Uterus (tissue), 4 donors: Measurements from ENCODE around the gene STAT6. TPM values are rescaled to one million over a fixed set of nuclear protein-coding genes. Genes with fewer than 3 reads are reported as not detected.
A peak's percentile ranks its signal among the peaks of the same experiment; 100 is the strongest.

Experiments
- DNase-seq, 2 donors: peaks; one replicate each; pipeline ENCODE4 v3.0.0-alpha.2; 2019 to 2020
- H3K27ac ChIP-seq, 2 donors: fragments of 200-600 bp; sonication (generic); 1 replicate in 1 of 2; 2 replicates in 1 of 2; pipeline ENCODE4 v1.5.1; 2016 to 2018
- H3K27me3 ChIP-seq, 2 donors: fragments of 200-600 bp; sonication (generic); one replicate each; pipeline ENCODE4 v1.5.1; 2018 to 2019; ENCODE audit warnings: control low read depth in 1 of 2
- H3K36me3 ChIP-seq, 2 donors: fragments of 200-600 bp; sonication (generic); one replicate each; pipeline ENCODE4 v1.5.1; 2019; ENCODE audit warnings: control low read depth in 1 of 2
- H3K4me1 ChIP-seq, 2 donors: fragments of 200-600 bp; sonication (generic); one replicate each; pipeline ENCODE4 v1.5.1; 2018 to 2019; ENCODE audit warnings: control low read depth in 1 of 2
- H3K4me3 ChIP-seq, 2 donors: fragments of 200-600 bp; sonication (generic); 1 replicate in 1 of 2; 2 replicates in 1 of 2; pipeline ENCODE4 v1.5.1; 2018 to 2019; ENCODE audit warnings: mild to moderate bottlenecking in 1 of 2
- H3K9me3 ChIP-seq, 2 donors: fragments of 200-600 bp; sonication (generic); one replicate each; pipeline ENCODE4 v1.5.1; 2019; ENCODE audit warnings: control low read depth in 1 of 2
- CTCF ChIP-seq, 4 experiments: fragments of 200-600 bp in 2 of 4; fragments of 450-650 bp in 2 of 4; sonication (generic) in 2 of 4; IDR thresholded peaks; one replicate each; pipeline ENCODE4 v1.5.1; 2016 to 2019; ENCODE audit warnings: antibody characterized with exemption in 4 of 4, mild to moderate bottlenecking in 2 of 4, moderate library complexity in 1 of 4
- POLR2A ChIP-seq, 2 donors: fragments of 450-650 bp; IDR thresholded peaks; one replicate each; pipeline ENCODE4 v1.6.1; 2016; ENCODE audit warnings: antibody characterized with exemption in 2 of 2, mild to moderate bottlenecking in 1 of 2, moderate library complexity in 1 of 2
- intact Hi-C: fragments of 100-400 bp; cut with DNase I; formaldehyde crosslinking; loops from one replicate; pipeline ENCODE4 v1.15.1; 2023; ENCODE audit warnings: low total_unique reads
- total RNA-seq, 4 donors: library from RNA; depleted of rRNA in 3 of 4; stranded (reverse); fragments of >200 nt in 3 of 4; gene quantifications; one replicate each; pipeline versions ENCODE4 v1.1.0 to v1.2.4, GENCODE V29; 2014 to 2023
- donor health status: DM: yes; HTN: yes; CAD: no.

Gene STAT6
- total RNA-seq, 4 donors from 2014 or later, result 62.5 to 242 (median 94.3) TPM

- Histone ChIP-seq H3K9me3 (no peaks in the 10 kb centered on the region), H3K4me1 (peaks cover 13 to 21% of the 10 kb centered on the region in 2 donors), H3K36me3 (no peaks in the 10 kb centered on the region), H3K4me3 (no peak overlapping the region), H3K27me3 (no peaks in the 10 kb centered on the region), H3K27ac (peak overlapping the region; percentile 99 to 100)
- intact Hi-C loops, result no loop called here
- peak in 1 of 2 donors; percentile 35 for DNase-seq
- no peak for TF ChIP-seq POLR2A (IDR thresholded peaks at IDR 0.05)
- no peak for TF ChIP-seq CTCF (IDR thresholded peaks at IDR 0.05)
Measured at GRCh38 chr12:57139796-57140649, 28.9 kb upstream of the STAT6 start.

DNA sequence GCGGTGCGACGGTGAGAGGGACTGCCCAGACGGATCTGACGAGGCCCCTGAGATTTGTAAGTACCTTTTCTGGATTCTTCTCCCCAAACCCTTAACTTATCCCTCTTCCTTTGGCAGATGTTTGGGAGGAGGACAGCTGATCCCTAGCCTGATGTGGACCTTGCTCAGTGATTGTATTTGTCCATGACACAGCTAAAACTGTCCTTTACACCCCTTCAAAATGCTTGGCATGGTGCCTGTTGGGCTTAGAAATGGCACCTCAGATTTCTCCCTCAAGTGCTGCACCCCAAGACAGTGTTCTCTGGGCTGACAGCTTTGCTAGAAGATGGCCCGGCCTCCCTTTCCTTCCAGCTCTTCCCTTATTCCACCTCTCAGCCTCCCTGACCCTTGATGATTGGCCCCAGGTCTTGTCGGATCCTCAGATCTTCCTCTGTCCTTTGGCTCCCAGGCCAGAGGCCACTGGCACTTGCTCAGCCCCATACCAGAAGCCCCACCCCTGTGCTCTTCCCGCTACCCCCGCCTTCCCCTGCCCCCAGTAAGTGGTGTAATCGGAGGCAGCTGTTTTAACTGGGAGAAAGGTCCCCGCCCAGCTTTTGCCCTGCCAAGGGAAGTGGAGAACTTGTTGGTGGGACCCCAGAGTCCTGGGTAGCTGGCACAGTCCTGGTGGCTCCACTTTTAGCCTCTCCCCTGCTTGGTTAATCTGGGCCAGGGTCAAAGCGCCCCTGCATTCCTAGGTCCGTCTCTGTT, 27.5 kb upstream of the STAT6 start:
- intact Hi-C loops, result no loop called here
- Histone ChIP-seq H3K36me3 (no peaks in the 10 kb centered on the region), H3K4me1 (peaks cover 13 to 25% of the 10 kb centered on the region in 2 donors), H3K9me3 (no peaks in the 10 kb centered on the region), H3K27me3 (no peaks in the 10 kb centered on the region), H3K4me3 (no peak overlapping the region), H3K27ac (peak overlapping the region; percentile 99 to 100)
- peak; percentile 83 for DNase-seq
- TF ChIP-seq POLR2A (IDR thresholded peaks at IDR 0.05), result no peak
- TF ChIP-seq CTCF (IDR thresholded peaks at IDR 0.05), result no peak

DNA sequence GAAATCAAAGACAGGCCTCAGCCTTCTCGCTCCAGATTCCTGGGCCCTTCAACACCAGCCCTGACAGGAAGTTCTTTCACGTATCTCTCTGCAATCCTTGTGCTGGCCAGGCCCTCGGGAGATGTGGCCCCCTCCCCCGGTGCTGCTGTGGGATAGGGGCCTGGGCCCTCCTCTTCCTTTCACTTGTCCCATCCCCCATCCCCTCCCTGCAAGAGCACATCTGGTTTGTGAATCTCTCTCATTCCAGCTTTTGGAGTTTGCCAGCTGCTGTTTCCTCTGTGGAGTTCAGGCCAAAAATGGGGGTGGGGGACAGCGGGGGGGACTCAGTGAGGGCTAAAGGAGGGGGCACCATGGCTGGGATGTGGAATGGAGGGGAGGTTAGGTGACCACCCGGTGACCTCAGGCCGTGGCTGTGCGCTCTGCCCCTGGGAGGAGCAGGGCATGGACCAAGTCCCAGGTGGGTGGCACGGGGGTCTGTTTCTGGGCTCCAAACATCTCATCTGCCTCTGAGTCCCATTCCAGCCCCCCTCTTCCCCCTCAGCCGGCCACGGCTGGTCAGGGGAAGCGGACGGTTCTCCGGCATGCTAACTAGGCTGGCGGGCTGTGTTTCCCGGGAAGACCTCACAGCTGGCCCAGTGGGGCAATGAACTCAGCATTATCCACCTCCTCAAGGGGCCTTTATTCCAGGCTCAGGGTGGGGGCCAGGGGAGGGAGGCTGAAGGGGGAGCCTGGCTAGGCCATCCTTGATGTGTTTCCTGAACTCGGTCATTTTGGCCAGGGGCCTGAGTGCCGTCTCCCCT, 24.6 kb upstream of the STAT6 start:
- intact Hi-C loops, result no loop called here
- peaks cover 7 to 32% of the 10 kb centered on the region in 2 donors for H3K4me1 ChIP-seq
- peak overlapping the region; percentile 16 to 29 for H3K4me3 ChIP-seq
- H3K36me3 ChIP-seq, result no peaks in the 10 kb centered on the region
- H3K9me3 ChIP-seq, result no peaks in the 10 kb centered on the region
- H3K27ac ChIP-seq, result peak overlapping the region; percentile 99 to 100
- DNase-seq, result peak; percentile 74 to 90
- H3K27me3 ChIP-seq, result no peaks in the 10 kb centered on the region
- TF ChIP-seq POLR2A (IDR thresholded peaks at IDR 0.05), result no peak
- TF ChIP-seq CTCF (IDR thresholded peaks at IDR 0.05), result no peak

DNA sequence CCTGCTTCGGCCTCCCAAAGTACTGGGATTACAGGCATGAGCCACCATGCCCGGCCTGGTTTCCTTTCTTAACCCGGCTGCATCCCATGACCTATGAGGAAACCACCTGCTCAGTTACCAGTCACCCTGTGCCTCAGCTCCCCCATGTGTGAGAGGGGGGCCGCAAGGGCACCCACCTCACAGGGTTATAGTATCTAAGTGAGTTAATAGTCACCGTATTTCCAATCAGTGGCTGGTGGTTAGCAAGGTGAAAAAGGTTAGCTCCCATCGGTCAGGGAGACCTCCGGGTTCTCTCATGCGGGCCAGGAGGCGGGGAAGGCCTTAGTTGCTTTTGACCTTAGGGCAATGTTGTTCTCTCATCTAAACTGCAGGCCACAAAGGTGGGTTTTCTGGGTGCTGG, 23.8 kb upstream of the STAT6 start:
- H3K4me1 ChIP-seq, result peaks cover 7 to 35% of the 10 kb centered on the region in 2 donors
- no peak for TF ChIP-seq POLR2A (IDR thresholded peaks at IDR 0.05)
- TF ChIP-seq CTCF (IDR thresholded peaks at IDR 0.05), result no peak
- intact Hi-C loops, result no loop called here
- peak overlapping the region; percentile 99 to 100 for H3K27ac ChIP-seq
- no peak overlapping the region for H3K4me3 ChIP-seq
- no peaks in the 10 kb centered on the region for H3K36me3 ChIP-seq
- no peaks in the 10 kb centered on the region for H3K9me3 ChIP-seq
- DNase-seq, result peak; percentile 23 to 29
- no peaks in the 10 kb centered on the region for H3K27me3 ChIP-seq
